Gastroesophageal sphincter (tissue), 4 donors: ENCODE measurements around the gene ADGRG6. TPM values are rescaled to one million over a fixed set of nuclear protein-coding genes. Genes with fewer than 3 reads are reported as not detected.

ENCODE experiments used
- ATAC-seq: fragments of 150-250 bp; one replicate; pipeline ENCODE4 v1.9.1; 2016; ENCODE audit warnings: mild to moderate bottlenecking, moderate library complexity
- H3K27ac ChIP-seq, 4 donors: fragments of 200-600 bp; sonication (generic) in 3 of 4; 1 replicate in 3 of 4; 2 replicates in 1 of 4; pipeline ENCODE4 v1.5.1; 2016 to 2019
- H3K27me3 ChIP-seq: fragments of 200-600 bp; sonication (generic); one replicate; pipeline ENCODE4 v1.5.1; 2019
- H3K36me3 ChIP-seq, 2 donors: fragments of 200-600 bp; sonication (generic); one replicate each; pipeline ENCODE4 v1.5.1; 2019; ENCODE audit warnings: control low read depth in 1 of 2
- H3K4me1 ChIP-seq, 3 donors: fragments of 200-600 bp; sonication (generic); 1 replicate in 2 of 3; 2 replicates in 1 of 3; pipeline ENCODE4 v1.5.1; 2016 to 2019; ENCODE audit warnings: control low read depth in 2 of 3
- H3K4me3 ChIP-seq, 2 donors: fragments of 200-600 bp; sonication (generic); one replicate each; pipeline ENCODE4 v1.5.1; 2019; ENCODE audit warnings: mild to moderate bottlenecking in 1 of 2, moderate library complexity in 1 of 2
- H3K9me3 ChIP-seq, 3 donors: fragments of 200-600 bp; sonication (generic); one replicate each; pipeline ENCODE4 v1.5.1; 2017 to 2019; ENCODE audit warnings: control low read depth in 2 of 3
- CTCF ChIP-seq, 4 experiments: fragments of 200-600 bp in 2 of 4; fragments of 450-650 bp in 2 of 4; sonication (generic) in 1 of 4; IDR thresholded peaks; one replicate each; pipeline ENCODE4 v1.5.1; 2017 to 2019; ENCODE audit warnings: antibody characterized with exemption in 4 of 4, mild to moderate bottlenecking in 2 of 4, moderate library complexity in 2 of 4
- EP300 ChIP-seq: sonication (generic); formaldehyde crosslinking; IDR thresholded peaks from one replicate; pipeline ENCODE4 v1.6.1; 2017; ENCODE audit warnings: antibody characterized with exemption, mild to moderate bottlenecking
- POLR2A ChIP-seq, 2 donors: fragments of 450-650 bp; IDR thresholded peaks; one replicate each; pipeline ENCODE4 v1.6.1; 2017; ENCODE audit warnings: antibody characterized with exemption in 2 of 2, mild to moderate bottlenecking in 2 of 2, moderate library complexity in 1 of 2
- POLR2AphosphoS5 ChIP-seq: sonication (generic); formaldehyde crosslinking; IDR thresholded peaks from one replicate; pipeline ENCODE4 v1.6.1; 2017; ENCODE audit warnings: antibody characterized with exemption
- WGBS, 2 donors: methylation state at CpG; one replicate each; pipeline ENCODE4 v1.1.5; 2018; ENCODE audit warnings: low coverage in 1 of 2; 5-methylcytosine and 5-hydroxymethylcytosine counted together
- total RNA-seq, 4 donors: library from RNA; depleted of rRNA; stranded (reverse); fragments of >200 nt; gene quantifications; one replicate each; pipeline ENCODE4 v1.1.0, GENCODE V29; 2016

ADGRG6 gene
- total RNA-seq, 4 donors from 2014 or later: 8.3 to 14.4 (median 11.4) TPM

GRCh38 chr6:142316791-142317368 is 15.1 kb downstream of the ADGRG6 start:
- Histone ChIP-seq H3K27me3 (no peaks in the 10 kb centered on the region), H3K4me1 (no peaks in the 10 kb centered on the region), H3K36me3 (no peaks in the 10 kb centered on the region), H3K4me3 (no peak overlapping the region), H3K9me3 (no peaks in the 10 kb centered on the region), H3K27ac (no peak overlapping the region)
- ATAC-seq: no peak
- WGBS, 2 donors: 54 to 100% methylated on average over 1 of the region's 1 CpG
- no peak for TF ChIP-seq POLR2A (IDR thresholded peaks at IDR 0.05)
- no peak for TF ChIP-seq EP300
- TF ChIP-seq CTCF (IDR thresholded peaks at IDR 0.05): no peak
- no peak for TF ChIP-seq POLR2AphosphoS5

GRCh38 chr6:142318714-142319113 is 16.9 kb downstream of the ADGRG6 start:
- H3K4me3 ChIP-seq: no peak overlapping the region
- no peak for ATAC-seq
- H3K9me3 ChIP-seq: no peaks in the 10 kb centered on the region
- H3K27me3 ChIP-seq: no peaks in the 10 kb centered on the region
- H3K4me1 ChIP-seq: no peaks in the 10 kb centered on the region
- WGBS, 2 donors: 81 to 100% methylated on average over 1 of the region's 1 CpG
- H3K27ac ChIP-seq: no peak overlapping the region
- TF ChIP-seq EP300 (no peak), POLR2A (IDR thresholded peaks at IDR 0.05) (no peak), POLR2AphosphoS5 (no peak), CTCF (IDR thresholded peaks at IDR 0.05) (no peak)
- no peaks in the 10 kb centered on the region for H3K36me3 ChIP-seq

GRCh38 chr6:142320366-142320765 is 18.6 kb downstream of the ADGRG6 start:
- Histone ChIP-seq H3K9me3 (no peaks in the 10 kb centered on the region), H3K36me3 (no peaks in the 10 kb centered on the region), H3K4me3 (no peak overlapping the region), H3K27me3 (no peaks in the 10 kb centered on the region), H3K27ac (no peak overlapping the region), H3K4me1 (no peaks in the 10 kb centered on the region)
- TF ChIP-seq CTCF (IDR thresholded peaks at IDR 0.05) (no peak), POLR2AphosphoS5 (no peak), EP300 (no peak), POLR2A (IDR thresholded peaks at IDR 0.05) (no peak)
- WGBS, 2 donors: 41 to 50% methylated on average over 3 of the region's 3 CpGs
- no peak for ATAC-seq

- Histone ChIP-seq H3K27ac (no peak overlapping the region), H3K4me3 (no peak overlapping the region), H3K27me3 (no peaks in the 10 kb centered on the region), H3K4me1 (no peaks in the 10 kb centered on the region), H3K9me3 (no peaks in the 10 kb centered on the region), H3K36me3 (no peaks in the 10 kb centered on the region)
- no peak for ATAC-seq
- TF ChIP-seq POLR2AphosphoS5 (no peak), EP300 (no peak), CTCF (IDR thresholded peaks at IDR 0.05) (no peak), POLR2A (IDR thresholded peaks at IDR 0.05) (no peak)
- WGBS, 2 donors: 38 to 50% methylated on average over 3 of the region's 3 CpGs
These were observed 19.6 kb downstream of the ADGRG6 start for GRCh38 chr6:142321451-142321850.

GRCh38 chr6:142322066-142322465 is 20.3 kb downstream of the ADGRG6 start:
- 92 to 97% methylated on average over 5 of the region's 5 CpGs for WGBS, 2 donors
- no peak for TF ChIP-seq CTCF (IDR thresholded peaks at IDR 0.05)
- no peak for TF ChIP-seq POLR2AphosphoS5
- no peak for TF ChIP-seq POLR2A (IDR thresholded peaks at IDR 0.05)
- no peak for TF ChIP-seq EP300
- no peak for ATAC-seq

More at GRCh38 chr6:142322066-142322465, 20.3 kb downstream of the ADGRG6 start:
- Histone ChIP-seq H3K36me3 (no peaks in the 10 kb centered on the region), H3K27me3 (no peaks in the 10 kb centered on the region), H3K4me3 (no peak overlapping the region), H3K9me3 (no peaks in the 10 kb centered on the region), H3K27ac (no peak overlapping the region), H3K4me1 (no peaks in the 10 kb centered on the region)
